Coronary artery (tissue), 2 donors: Measurements from ENCODE around the gene RASGRF1.

Source experiments
- DNase-seq: peaks from one replicate; pipeline ENCODE4 v3.0.0-alpha.2; 2017; ENCODE audit warnings: low spot score
- H3K27ac ChIP-seq, 2 donors: fragments of 200-600 bp; sonication (generic); one replicate each; pipeline ENCODE4 v1.5.1; 2016 to 2019
- H3K4me3 ChIP-seq: fragments of 200-600 bp; sonication (generic); 2 replicates; pipeline ENCODE4 v1.5.1; 2016; ENCODE audit warnings: mild to moderate bottlenecking, moderate library complexity
- CTCF ChIP-seq: fragments of 200-600 bp; sonication (generic); IDR thresholded peaks from one replicate; pipeline ENCODE4 v1.5.1; 2019; ENCODE audit warnings: antibody characterized with exemption

Gene RASGRF1

GRCh38 chr15:79051029-79051428 is 39.6 kb downstream of the RASGRF1 start:
- Histone ChIP-seq H3K4me3 (no peak overlapping the region), H3K27ac (no peak overlapping the region)
- no peak for DNase-seq
- TF ChIP-seq CTCF, result no peak

- TF ChIP-seq CTCF, result no peak
- H3K27ac ChIP-seq, result no peak overlapping the region
- DNase-seq, result no peak
- no peak overlapping the region for H3K4me3 ChIP-seq
Observed at GRCh38 chr15:79050341-79050740, 40.2 kb downstream of the RASGRF1 start.

- no peak for DNase-seq
- no peak for TF ChIP-seq CTCF
- Histone ChIP-seq H3K27ac (no peak overlapping the region), H3K4me3 (no peak overlapping the region)
Observed at GRCh38 chr15:79049416-79049815, 41.2 kb downstream of the RASGRF1 start.

GRCh38 chr15:79047676-79048439 is 42.7 kb downstream of the RASGRF1 start:
- H3K4me3 ChIP-seq, result no peak overlapping the region
- no peak overlapping the region for H3K27ac ChIP-seq
- no peak for TF ChIP-seq CTCF
- no peak for DNase-seq

- no peak for TF ChIP-seq CTCF
- Histone ChIP-seq H3K4me3 (no peak overlapping the region), H3K27ac (no peak overlapping the region)
- no peak for DNase-seq
Observed at GRCh38 chr15:79046691-79047404, 43.7 kb downstream of the RASGRF1 start.

- Histone ChIP-seq H3K27ac (no peak overlapping the region), H3K4me3 (no peak overlapping the region)
- no peak for DNase-seq
- no peak for TF ChIP-seq CTCF
Observed at GRCh38 chr15:79045041-79045440, 45.5 kb downstream of the RASGRF1 start.
